Right lobe of liver (tissue), 6 donors: ENCODE results near the gene DDI2. TPM values are rescaled to one million over a fixed set of nuclear protein-coding genes. Genes with fewer than 3 reads are reported as not detected.

Source experiments
- ATAC-seq, 4 donors: fragments of 200-7000 bp; cut with Tn5 transposase; one replicate each; pipeline ENCODE4 v1.9.1; 2020; ENCODE audit warnings: mild to moderate bottlenecking in 4 of 4, moderate library complexity in 4 of 4
- DNase-seq, 3 donors: peaks; one replicate each; pipeline ENCODE4 v3.0.0-alpha.2; 2020
- H3K27ac ChIP-seq, 3 donors: fragments of 200-600 bp; one replicate each; pipeline ENCODE4 v1.8.0; 2022
- H3K27me3 ChIP-seq, 2 donors: fragments of 200-600 bp; one replicate each; pipeline ENCODE4 v1.8.0; 2022
- H3K36me3 ChIP-seq, 4 donors: fragments of 200-600 bp; sonication (generic) in 1 of 4; one replicate each; pipeline versions ENCODE4 v1.5.1 to v1.8.0; 2017 to 2022; ENCODE audit warnings: control low read depth in 1 of 4
- H3K4me1 ChIP-seq, 4 donors: fragments of 200-600 bp; sonication (generic) in 1 of 4; one replicate each; pipeline versions ENCODE4 v1.5.1 to v1.8.0; 2017 to 2022; ENCODE audit warnings: control low read depth in 1 of 4
- H3K4me3 ChIP-seq, 3 donors: fragments of 200-600 bp; one replicate each; pipeline ENCODE4 v1.8.0; 2022
- H3K9me3 ChIP-seq, 4 donors: fragments of 200-600 bp; sonication (generic) in 1 of 4; one replicate each; pipeline versions ENCODE4 v1.5.1 to v1.8.0; 2017 to 2022; ENCODE audit warnings: control low read depth in 1 of 4
- POLR2A ChIP-seq: fragments of 450-650 bp; IDR thresholded peaks from one replicate; pipeline ENCODE4 v1.6.1; 2017; ENCODE audit warnings: antibody characterized with exemption, mild to moderate bottlenecking
- WGBS: methylation state at CpG from one replicate; pipeline ENCODE4 v1.1.6; 2018; ENCODE audit warnings: low coverage, low lambda C conversion rate; ENCODE audit not compliant: insufficient coverage; ENCODE audit errors: missing lambda C conversion rate; 5-methylcytosine and 5-hydroxymethylcytosine counted together
- intact Hi-C, 2 donors: fragments of 100-400 bp; cut with DNase I; formaldehyde crosslinking; loops; one replicate each; pipeline versions ENCODE4 v1.11.2 to v1.14.1; 2022
- total RNA-seq, 6 experiments: library from RNA; depleted of rRNA in 2 of 6; stranded (reverse); fragments of >200 nt in 2 of 6; fragmentation: NEBNext Ultra II Directional in 3 of 6; extraction: Animal tissue kit (Norgen Biotek cat#: 25700) in 3 of 6; gene quantifications; one replicate each; pipeline versions ENCODE4 v1.1.0 to v1.2.4, GENCODE V29; 2016 to 2023
- TF ChIP-seq, protein P1 (sequence below), 4 donors: fragments of 200-600 bp in 3 of 4; fragments of 450-650 bp in 1 of 4; IDR thresholded peaks; one replicate each; pipeline versions ENCODE4 v1.5.1 to v1.8.0; 2016 to 2022; ENCODE audit warnings: antibody characterized with exemption in 4 of 4, mild to moderate bottlenecking in 2 of 4
- donor health status: DM: no; HTN: yes; CAD: no.
- donor health status: DM: no; HTN: no; CAD: no.
- donor health status: DM: no; HTN: no; CAD: no.
- donor health status: DM: no; HTN: yes; CAD: no.
- donor health status: DM: no; HTN: yes; CAD: no.

Gene DDI2
- total RNA-seq, 6 experiments from 2014 or later: 24.9 to 70.0 (median 42.9) TPM

DNA sequence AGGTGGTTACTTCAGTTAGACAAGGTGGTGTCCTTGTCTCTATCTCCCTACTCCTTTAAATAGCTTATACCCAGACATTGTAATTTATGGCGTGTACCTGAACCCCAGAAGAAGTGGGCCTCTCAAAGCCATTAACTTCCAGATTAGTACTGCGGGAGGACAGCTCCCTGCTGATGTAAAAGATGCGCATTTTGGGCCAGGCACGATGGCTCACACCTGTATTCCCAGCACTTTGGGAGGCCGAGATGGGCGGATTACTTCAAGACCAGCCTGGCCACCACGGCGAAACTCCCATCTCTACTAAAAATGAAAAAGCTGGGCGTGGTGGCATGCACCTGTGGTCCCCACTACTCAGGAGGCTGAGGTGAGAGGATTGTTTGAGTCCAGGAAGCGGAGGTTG lies 51.8 kb downstream of the DDI2 start:
- H3K36me3 ChIP-seq: no peaks in the 10 kb centered on the region
- intact Hi-C loops: no loop called here
- ATAC-seq (no peak), DNase-seq (no peak)
- no peak for TF ChIP-seq POLR2A
- TF ChIP-seq, protein P1, sequence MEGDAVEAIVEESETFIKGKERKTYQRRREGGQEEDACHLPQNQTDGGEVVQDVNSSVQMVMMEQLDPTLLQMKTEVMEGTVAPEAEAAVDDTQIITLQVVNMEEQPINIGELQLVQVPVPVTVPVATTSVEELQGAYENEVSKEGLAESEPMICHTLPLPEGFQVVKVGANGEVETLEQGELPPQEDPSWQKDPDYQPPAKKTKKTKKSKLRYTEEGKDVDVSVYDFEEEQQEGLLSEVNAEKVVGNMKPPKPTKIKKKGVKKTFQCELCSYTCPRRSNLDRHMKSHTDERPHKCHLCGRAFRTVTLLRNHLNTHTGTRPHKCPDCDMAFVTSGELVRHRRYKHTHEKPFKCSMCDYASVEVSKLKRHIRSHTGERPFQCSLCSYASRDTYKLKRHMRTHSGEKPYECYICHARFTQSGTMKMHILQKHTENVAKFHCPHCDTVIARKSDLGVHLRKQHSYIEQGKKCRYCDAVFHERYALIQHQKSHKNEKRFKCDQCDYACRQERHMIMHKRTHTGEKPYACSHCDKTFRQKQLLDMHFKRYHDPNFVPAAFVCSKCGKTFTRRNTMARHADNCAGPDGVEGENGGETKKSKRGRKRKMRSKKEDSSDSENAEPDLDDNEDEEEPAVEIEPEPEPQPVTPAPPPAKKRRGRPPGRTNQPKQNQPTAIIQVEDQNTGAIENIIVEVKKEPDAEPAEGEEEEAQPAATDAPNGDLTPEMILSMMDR (IDR thresholded peaks at IDR 0.05): no peak
- H3K4me3 ChIP-seq: no peak overlapping the region
- no peaks in the 10 kb centered on the region for H3K9me3 ChIP-seq
- no peak overlapping the region for H3K27ac ChIP-seq
- H3K27me3 ChIP-seq: no peaks in the 10 kb centered on the region
- H3K4me1 ChIP-seq: peaks cover 0 to 11% (median 4%) of the 10 kb centered on the region in 4 donors
- 93% methylated on average over 5 of the region's 10 CpGs for WGBS

DNA sequence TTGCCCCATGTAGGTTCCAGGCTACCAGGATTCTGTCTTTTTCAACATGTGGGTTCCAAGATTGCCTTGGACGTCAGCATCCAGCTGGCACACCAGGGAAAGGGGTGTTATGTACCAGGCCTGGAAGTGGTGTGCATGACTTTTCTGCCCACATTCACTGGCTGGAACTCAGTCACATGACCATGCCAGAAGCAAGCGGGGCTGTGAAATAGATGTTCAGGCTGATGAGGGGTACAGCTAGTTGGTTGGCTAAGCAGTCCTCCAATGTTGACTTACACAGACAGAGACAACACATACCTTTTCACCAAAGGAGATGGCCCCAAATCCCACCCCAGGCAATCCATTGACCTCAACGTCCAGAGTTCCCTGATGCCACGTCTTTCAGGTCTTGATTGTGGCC lies 52.6 kb downstream of the DDI2 start:
- WGBS: 75% methylated on average over 2 of the region's 4 CpGs
- Histone ChIP-seq H3K9me3 (no peaks in the 10 kb centered on the region), H3K4me1 (peaks cover 0 to 11% (median 4%) of the 10 kb centered on the region in 4 donors), H3K36me3 (no peaks in the 10 kb centered on the region), H3K27me3 (no peaks in the 10 kb centered on the region), H3K4me3 (no peak overlapping the region), H3K27ac (no peak overlapping the region)
- ATAC-seq: peak in 1 of 4 donors; percentile 16
- intact Hi-C loops: no loop called here
- TF ChIP-seq, protein P1 (IDR thresholded peaks at IDR 0.05): no peak
- no peak for DNase-seq

DNA sequence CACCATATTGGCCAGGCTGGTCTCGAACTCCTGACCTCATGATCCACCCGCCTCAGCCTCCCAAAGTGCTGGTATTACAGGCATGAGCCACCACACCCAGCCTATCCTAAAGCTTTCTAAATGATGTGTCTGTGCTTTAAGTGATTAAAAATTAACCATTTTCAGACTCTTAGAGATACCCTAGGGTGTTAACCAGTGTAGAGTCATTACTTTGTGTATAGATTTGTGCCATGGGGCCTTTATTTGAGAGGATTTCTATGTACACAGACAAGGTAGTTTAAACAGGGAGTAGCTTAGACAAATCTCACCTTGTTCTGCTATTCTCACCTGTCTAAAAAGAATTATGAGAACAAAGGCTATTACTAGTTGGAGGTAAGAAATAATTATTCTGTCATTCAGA lies 54.2 kb downstream of the DDI2 start:
- Histone ChIP-seq H3K4me1 (peaks cover 0 to 11% (median 4%) of the 10 kb centered on the region in 4 donors), H3K27ac (no peak overlapping the region), H3K36me3 (no peaks in the 10 kb centered on the region), H3K27me3 (no peaks in the 10 kb centered on the region), H3K9me3 (no peaks in the 10 kb centered on the region), H3K4me3 (no peak overlapping the region)
- TF ChIP-seq, protein P1 (IDR thresholded peaks at IDR 0.05): no peak
- no peak for TF ChIP-seq POLR2A
- DNase-seq (no peak), ATAC-seq (no peak)
- WGBS: 84% methylated on average over 2 of the region's 2 CpGs
- intact Hi-C loops: no loop called here

DNA sequence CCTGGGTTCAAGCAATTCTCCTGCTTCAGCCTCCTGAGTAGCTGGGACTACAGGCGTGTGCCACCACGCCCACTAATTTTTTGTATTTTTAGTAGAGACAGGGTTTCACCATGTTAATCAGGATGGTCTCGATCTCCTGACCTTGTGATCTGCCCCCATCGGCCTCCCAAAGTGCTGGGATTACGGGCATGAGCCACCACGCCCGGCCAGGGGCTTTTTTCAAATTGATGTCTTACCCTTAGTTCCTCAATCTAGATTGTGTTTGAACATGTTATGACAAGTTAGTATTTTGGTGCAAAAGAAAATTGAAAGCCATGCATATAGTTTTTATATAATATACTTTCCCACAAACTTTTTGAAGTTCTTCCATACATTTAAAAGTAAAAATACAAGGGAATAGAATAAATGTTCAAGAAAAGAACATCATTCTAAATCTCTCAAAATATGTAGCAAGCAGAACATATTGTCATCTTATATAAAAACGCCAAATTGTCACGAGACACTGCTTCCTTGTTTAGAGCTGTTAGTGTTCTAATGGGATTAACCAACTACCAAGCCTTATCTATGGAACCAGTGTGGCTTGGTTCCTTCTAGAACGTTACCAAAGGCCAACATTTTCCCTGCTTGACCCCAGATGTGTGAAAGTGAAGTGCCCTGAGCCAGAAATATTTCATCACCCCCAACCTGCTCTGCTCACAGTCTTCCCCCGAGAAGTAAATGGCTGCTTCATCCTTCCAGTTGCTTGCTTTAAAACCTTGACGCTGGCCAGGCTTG lies 57.3 kb downstream of the DDI2 start:
- Histone ChIP-seq H3K9me3 (no peaks in the 10 kb centered on the region), H3K4me1 (no peaks in the 10 kb centered on the region), H3K27ac (no peak overlapping the region), H3K4me3 (no peak overlapping the region), H3K36me3 (no peaks in the 10 kb centered on the region), H3K27me3 (no peaks in the 10 kb centered on the region)
- no peak for DNase-seq
- ATAC-seq: peak in 3 of 4 donors; percentile 23 to 49 (median 33)
- WGBS: 66% methylated on average over 12 of the region's 12 CpGs
- TF ChIP-seq POLR2A: no peak
- TF ChIP-seq, protein P1 (IDR thresholded peaks at IDR 0.05): no peak
- intact Hi-C loops: no loop called here
